Fibroblast of lung (primary cell): ENCODE results near the gene ACOXL. TPM values are rescaled to one million over a fixed set of nuclear protein-coding genes. Genes with fewer than 3 reads are reported as not detected.

Source experiments
- DNase-seq, 2 donors: peaks; one replicate each; pipeline versions ENCODE4 v3.0.0 to v3.0.0-alpha.2; 2010; ENCODE audit warnings: low read depth in 2 of 2
- H2AFZ ChIP-seq: 2 replicates; pipeline ENCODE4 v1.5.1; 2012; ENCODE audit warnings: low read length, control low read depth, inconsistent platforms
- H3K27ac ChIP-seq: 2 replicates; pipeline ENCODE4 v1.5.1; 2011; ENCODE audit warnings: low read length, control low read depth; ENCODE audit not compliant: insufficient read depth
- H3K27me3 ChIP-seq: 2 replicates; pipeline ENCODE4 v1.5.1; 2011; ENCODE audit warnings: mild to moderate bottlenecking, low read length; ENCODE audit not compliant: control insufficient read depth, insufficient read depth
- H3K36me3 ChIP-seq: 2 replicates; pipeline ENCODE4 v1.5.1; 2011; ENCODE audit warnings: low read length; ENCODE audit not compliant: control insufficient read depth, insufficient read depth
- H3K4me1 ChIP-seq: 2 replicates; pipeline ENCODE4 v1.5.1; 2011; ENCODE audit warnings: low read length; ENCODE audit not compliant: control insufficient read depth, insufficient read depth; ENCODE audit errors: extremely low read depth
- H3K4me2 ChIP-seq: 2 replicates; pipeline ENCODE4 v1.5.1; 2011; ENCODE audit warnings: low read length, control low read depth; ENCODE audit not compliant: insufficient read depth; ENCODE audit errors: extremely low read depth
- H3K4me3 ChIP-seq, 4 experiments: fragments of 200-600 bp in 1 of 4; sonication (generic) in 1 of 4; replicated peaks in 1 of 4; 2 replicates each; pipeline ENCODE4 v1.5.1; 2011 to 2016; ENCODE audit warnings: low read length in 4 of 4, low read depth in 3 of 4, mild to moderate bottlenecking in 3 of 4, control low read depth in 2 of 4, inconsistent platforms in 1 of 4, mixed read lengths in 1 of 4; ENCODE audit not compliant: insufficient read depth in 1 of 4; ENCODE audit errors: control extremely low read depth in 1 of 4
- H3K79me2 ChIP-seq: 2 replicates; pipeline ENCODE4 v1.5.1; 2012; ENCODE audit warnings: mild to moderate bottlenecking, low read length, inconsistent platforms; ENCODE audit not compliant: control insufficient read depth, insufficient read depth
- H3K9ac ChIP-seq: 2 replicates; pipeline ENCODE4 v1.5.1; 2011; ENCODE audit warnings: mild to moderate bottlenecking, low read length, control low read depth; ENCODE audit not compliant: insufficient read depth
- H3K9me3 ChIP-seq: 2 replicates; pipeline ENCODE4 v1.5.1; 2012; ENCODE audit warnings: low read depth, low read length; ENCODE audit not compliant: control insufficient read depth, insufficient read depth
- H4K20me1 ChIP-seq: 2 replicates; pipeline ENCODE4 v1.5.1; 2011; ENCODE audit warnings: low read length; ENCODE audit not compliant: control insufficient read depth, insufficient read depth; ENCODE audit errors: extremely low read depth
- EZH2 ChIP-seq: IDR thresholded peaks from 2 replicates; pipeline ENCODE4 v1.5.1; 2012; ENCODE audit warnings: low read length, control low read depth, mild to moderate bottlenecking; ENCODE audit errors: missing control alignments
- polyA plus RNA-seq, 2 donors: library from polyadenylated mRNA; depleted of rRNA in 1 of 2; stranded (reverse) in 1 of 2; unstranded in 1 of 2; fragments of >200 nt; gene quantifications; 2 replicates each; pipeline ENCODE4 v1.2.1, GENCODE V29; 2011 to 2012; ENCODE audit warnings: missing spikeins in 1 of 2
- total RNA-seq: library from RNA; depleted of rRNA; stranded (reverse); fragments of >200 nt; gene quantifications from 2 replicates; pipeline ENCODE4 v1.2.1, GENCODE V29; 2014
- TF ChIP-seq, protein P1 (sequence below), 2 donors: IDR thresholded peaks in 1 of 2; conservative IDR thresholded peaks in 1 of 2; 1 replicate in 1 of 2; 2 replicates in 1 of 2; pipeline ENCODE4 v1.5.1; 2011 to 2012; ENCODE audit warnings: low read length in 2 of 2, control low read depth in 1 of 2, inconsistent platforms in 1 of 2, low read depth in 1 of 2, mild to moderate bottlenecking in 1 of 2

The ACOXL gene
- total and polyA plus RNA-seq, 2 donors (not counting 1 experiment from before 2014, with no cell fraction given), result not detected

- H3K27ac ChIP-seq, result no peak overlapping the region
- no peak for TF ChIP-seq EZH2
- TF ChIP-seq, protein P1, sequence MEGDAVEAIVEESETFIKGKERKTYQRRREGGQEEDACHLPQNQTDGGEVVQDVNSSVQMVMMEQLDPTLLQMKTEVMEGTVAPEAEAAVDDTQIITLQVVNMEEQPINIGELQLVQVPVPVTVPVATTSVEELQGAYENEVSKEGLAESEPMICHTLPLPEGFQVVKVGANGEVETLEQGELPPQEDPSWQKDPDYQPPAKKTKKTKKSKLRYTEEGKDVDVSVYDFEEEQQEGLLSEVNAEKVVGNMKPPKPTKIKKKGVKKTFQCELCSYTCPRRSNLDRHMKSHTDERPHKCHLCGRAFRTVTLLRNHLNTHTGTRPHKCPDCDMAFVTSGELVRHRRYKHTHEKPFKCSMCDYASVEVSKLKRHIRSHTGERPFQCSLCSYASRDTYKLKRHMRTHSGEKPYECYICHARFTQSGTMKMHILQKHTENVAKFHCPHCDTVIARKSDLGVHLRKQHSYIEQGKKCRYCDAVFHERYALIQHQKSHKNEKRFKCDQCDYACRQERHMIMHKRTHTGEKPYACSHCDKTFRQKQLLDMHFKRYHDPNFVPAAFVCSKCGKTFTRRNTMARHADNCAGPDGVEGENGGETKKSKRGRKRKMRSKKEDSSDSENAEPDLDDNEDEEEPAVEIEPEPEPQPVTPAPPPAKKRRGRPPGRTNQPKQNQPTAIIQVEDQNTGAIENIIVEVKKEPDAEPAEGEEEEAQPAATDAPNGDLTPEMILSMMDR (conservative IDR thresholded peaks at IDR 0.05 in 1 of 2, IDR thresholded peaks at IDR 0.05 in 1 of 2; ENCODE audit: low read depth in 1 of 2, low read length in 2 of 2), result no peak
- H3K36me3 ChIP-seq, result no peaks in the 10 kb centered on the region
- no peak for DNase-seq
- H3K9ac ChIP-seq, result no peak overlapping the region
- no peaks in the 10 kb centered on the region for H3K9me3 ChIP-seq
- H4K20me1 ChIP-seq, result no peaks in the 10 kb centered on the region
- no peak overlapping the region for H3K4me2 ChIP-seq
- H3K79me2 ChIP-seq, result no peaks in the 10 kb centered on the region
- no peak overlapping the region for H3K4me3 ChIP-seq
- no peak overlapping the region for H2AFZ ChIP-seq
- no peaks in the 10 kb centered on the region for H3K27me3 ChIP-seq
- no peaks in the 10 kb centered on the region for H3K4me1 ChIP-seq
Observed at GRCh38 chr2:110929528-110929927, 197.2 kb downstream of the ACOXL start.

DNA sequence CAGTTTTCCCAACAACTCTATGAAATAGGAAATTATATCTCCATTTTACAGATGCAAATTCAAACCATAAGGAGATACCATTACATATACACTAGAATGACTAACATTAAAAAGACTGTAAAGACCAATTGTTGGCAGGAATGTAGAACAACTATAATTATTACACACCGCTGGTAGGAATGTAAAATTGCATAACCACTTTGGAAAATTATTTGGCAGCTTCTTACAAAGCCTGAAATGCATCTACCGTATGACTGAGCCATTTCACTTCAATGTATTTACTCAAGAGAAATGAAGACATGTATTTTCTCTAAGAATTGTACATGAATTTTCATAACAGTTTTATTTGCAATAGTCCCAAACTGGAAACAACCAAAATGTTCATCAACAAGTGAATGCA lies 199.3 kb downstream of the ACOXL start:
- H3K4me3 ChIP-seq, result no peak overlapping the region
- no peak for TF ChIP-seq EZH2
- TF ChIP-seq, protein P1 (conservative IDR thresholded peaks at IDR 0.05 in 1 of 2, IDR thresholded peaks at IDR 0.05 in 1 of 2; ENCODE audit: low read depth in 1 of 2, low read length in 2 of 2), result no peak
- H3K27me3 ChIP-seq, result no peaks in the 10 kb centered on the region
- H3K9me3 ChIP-seq, result no peaks in the 10 kb centered on the region
- peak; percentile 34 to 50 for DNase-seq
- no peak overlapping the region for H3K4me2 ChIP-seq
- no peak overlapping the region for H3K9ac ChIP-seq
- H3K79me2 ChIP-seq, result no peaks in the 10 kb centered on the region
- no peaks in the 10 kb centered on the region for H4K20me1 ChIP-seq
- H3K4me1 ChIP-seq, result no peaks in the 10 kb centered on the region
- H3K36me3 ChIP-seq, result no peaks in the 10 kb centered on the region
- no peak overlapping the region for H3K27ac ChIP-seq
- H2AFZ ChIP-seq, result no peak overlapping the region

DNA sequence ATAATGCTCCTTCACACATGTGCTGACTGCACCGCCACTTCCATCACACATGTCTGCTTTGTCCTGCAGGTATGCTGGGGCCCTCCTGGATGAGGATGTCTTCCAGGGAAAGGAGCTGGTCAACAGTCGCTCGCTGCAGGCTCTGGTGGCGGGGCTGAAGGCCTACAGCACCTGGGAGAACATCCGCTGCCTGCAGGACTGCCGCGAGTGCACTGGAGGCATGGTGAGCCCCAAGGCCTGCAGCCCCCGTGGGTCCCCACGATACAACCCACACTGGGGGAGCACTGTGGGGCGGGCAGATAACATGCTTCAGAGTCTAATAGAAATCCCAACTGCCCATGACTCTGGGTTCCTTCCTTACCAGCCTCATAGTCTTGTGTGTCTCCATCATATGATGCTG lies 201.0 kb downstream of the ACOXL start:
- TF ChIP-seq, protein P1 (conservative IDR thresholded peaks at IDR 0.05 in 1 of 2, IDR thresholded peaks at IDR 0.05 in 1 of 2; ENCODE audit: low read depth in 1 of 2, low read length in 2 of 2), result no peak
- TF ChIP-seq EZH2, result no peak
- Histone ChIP-seq H3K27me3 (no peaks in the 10 kb centered on the region), H3K9me3 (no peaks in the 10 kb centered on the region), H3K4me1 (no peaks in the 10 kb centered on the region), H3K9ac (no peak overlapping the region), H3K4me3 (no peak overlapping the region), H3K27ac (no peak overlapping the region), H3K79me2 (no peaks in the 10 kb centered on the region), H4K20me1 (no peaks in the 10 kb centered on the region), H3K36me3 (no peaks in the 10 kb centered on the region), H3K4me2 (no peak overlapping the region), H2AFZ (no peak overlapping the region)
- no peak for DNase-seq
